Gastroesophageal sphincter (tissue), 3 donors: Measurements from ENCODE around the gene FOXN1.

Experiments
- EP300 ChIP-seq: sonication (generic); formaldehyde crosslinking; IDR thresholded peaks from one replicate; pipeline ENCODE4 v1.6.1; 2017; ENCODE audit warnings: antibody characterized with exemption, mild to moderate bottlenecking
- POLR2A ChIP-seq, 2 donors: fragments of 450-650 bp; IDR thresholded peaks; one replicate each; pipeline ENCODE4 v1.6.1; 2017; ENCODE audit warnings: antibody characterized with exemption in 2 of 2, mild to moderate bottlenecking in 2 of 2, moderate library complexity in 1 of 2
- POLR2AphosphoS5 ChIP-seq: sonication (generic); formaldehyde crosslinking; IDR thresholded peaks from one replicate; pipeline ENCODE4 v1.6.1; 2017; ENCODE audit warnings: antibody characterized with exemption
- TF ChIP-seq, protein P1 (sequence below), 4 experiments: fragments of 200-600 bp in 2 of 4; fragments of 450-650 bp in 2 of 4; sonication (generic) in 1 of 4; IDR thresholded peaks; one replicate each; pipeline ENCODE4 v1.5.1; 2017 to 2019; ENCODE audit warnings: antibody characterized with exemption in 4 of 4, mild to moderate bottlenecking in 2 of 4, moderate library complexity in 2 of 4

DNA sequence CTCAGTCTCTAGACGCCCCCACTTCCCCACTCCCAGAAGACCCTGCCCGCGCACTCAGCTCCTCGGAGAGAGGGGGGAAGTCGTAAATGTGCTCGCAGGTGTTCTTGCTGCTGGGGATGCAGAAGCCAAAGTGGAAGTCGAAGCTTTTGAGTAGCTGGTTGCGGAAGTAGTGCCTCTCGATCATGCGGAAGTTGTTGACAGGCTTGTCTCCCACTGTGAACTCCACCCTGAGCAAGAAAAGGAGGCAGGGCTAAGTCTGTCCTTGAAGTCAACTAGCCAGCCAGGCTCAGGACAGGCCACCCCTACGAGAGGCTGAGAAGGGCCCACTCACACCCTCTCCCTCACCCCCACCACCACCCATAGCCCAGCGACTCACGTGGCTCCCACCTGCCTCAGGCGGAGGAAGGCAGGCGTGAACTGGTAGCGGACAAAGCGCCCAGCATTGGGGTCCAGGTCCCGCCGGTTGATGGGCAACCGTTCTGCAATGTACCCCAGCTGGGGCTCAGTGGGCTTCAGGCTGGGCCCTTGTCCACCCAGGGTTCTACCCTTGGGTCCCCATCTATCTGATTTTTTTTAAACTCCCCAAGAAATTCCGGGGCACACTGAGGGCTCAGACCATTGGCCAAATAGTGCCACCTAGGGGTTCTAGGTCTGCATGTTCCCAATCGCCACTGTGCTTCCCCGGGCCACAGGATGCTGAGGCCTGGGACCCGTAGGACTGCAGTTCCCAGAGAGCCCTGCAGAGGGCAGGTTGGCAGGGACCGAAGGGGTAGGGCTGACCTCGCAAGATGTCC lies 41.7 kb downstream of the FOXN1 start:
- TF ChIP-seq, protein P1, sequence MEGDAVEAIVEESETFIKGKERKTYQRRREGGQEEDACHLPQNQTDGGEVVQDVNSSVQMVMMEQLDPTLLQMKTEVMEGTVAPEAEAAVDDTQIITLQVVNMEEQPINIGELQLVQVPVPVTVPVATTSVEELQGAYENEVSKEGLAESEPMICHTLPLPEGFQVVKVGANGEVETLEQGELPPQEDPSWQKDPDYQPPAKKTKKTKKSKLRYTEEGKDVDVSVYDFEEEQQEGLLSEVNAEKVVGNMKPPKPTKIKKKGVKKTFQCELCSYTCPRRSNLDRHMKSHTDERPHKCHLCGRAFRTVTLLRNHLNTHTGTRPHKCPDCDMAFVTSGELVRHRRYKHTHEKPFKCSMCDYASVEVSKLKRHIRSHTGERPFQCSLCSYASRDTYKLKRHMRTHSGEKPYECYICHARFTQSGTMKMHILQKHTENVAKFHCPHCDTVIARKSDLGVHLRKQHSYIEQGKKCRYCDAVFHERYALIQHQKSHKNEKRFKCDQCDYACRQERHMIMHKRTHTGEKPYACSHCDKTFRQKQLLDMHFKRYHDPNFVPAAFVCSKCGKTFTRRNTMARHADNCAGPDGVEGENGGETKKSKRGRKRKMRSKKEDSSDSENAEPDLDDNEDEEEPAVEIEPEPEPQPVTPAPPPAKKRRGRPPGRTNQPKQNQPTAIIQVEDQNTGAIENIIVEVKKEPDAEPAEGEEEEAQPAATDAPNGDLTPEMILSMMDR (IDR thresholded peaks at IDR 0.05), result peak; percentile 68 to 88 (median 82)
- TF ChIP-seq POLR2A (IDR thresholded peaks at IDR 0.05), result no peak
- no peak for TF ChIP-seq EP300
- no peak for TF ChIP-seq POLR2AphosphoS5
